NOMO-1 (cell line): ENCODE data around the gene CRYBA2.

Experiments used
- DNase-seq, 2 experiments: peaks; one replicate each; lab custom pipeline; 2025; ENCODE audit not compliant: unreplicated experiment in 2 of 2; lab: John Stamatoyannopoulos, UW

The CRYBA2 gene

GRCh38 chr2:219024059-219024458 lies 30.8 kb upstream of the CRYBA2 start:
- DNase-seq: no peak

- no peak for DNase-seq
Observed at GRCh38 chr2:219023045-219023605, 29.9 kb upstream of the CRYBA2 start.

GRCh38 chr2:219022616-219023015 lies 29.4 kb upstream of the CRYBA2 start:
- DNase-seq: no peak

GRCh38 chr2:219022041-219022440 lies 28.8 kb upstream of the CRYBA2 start:
- DNase-seq: no peak

GRCh38 chr2:219021591-219021990 lies 28.4 kb upstream of the CRYBA2 start:
- no peak for DNase-seq

- DNase-seq: no peak
Observed at GRCh38 chr2:219020604-219021365, 27.6 kb upstream of the CRYBA2 start.

GRCh38 chr2:219019436-219019835 lies 26.2 kb upstream of the CRYBA2 start:
- DNase-seq: no peak

- DNase-seq: no peak
Observed at GRCh38 chr2:219018726-219019125, 25.5 kb upstream of the CRYBA2 start.

- DNase-seq: no peak
Observed at GRCh38 chr2:219018286-219018685, 25.1 kb upstream of the CRYBA2 start.

GRCh38 chr2:219017201-219017931 lies 24.1 kb upstream of the CRYBA2 start:
- DNase-seq: no peak

- no peak for DNase-seq
Observed at GRCh38 chr2:219016721-219017120, 23.5 kb upstream of the CRYBA2 start.

- DNase-seq: no peak
Observed at GRCh38 chr2:219010873-219011272, 17.7 kb upstream of the CRYBA2 start.

GRCh38 chr2:219010162-219010756 lies 17.0 kb upstream of the CRYBA2 start:
- DNase-seq: no peak

- DNase-seq: no peak
Observed at GRCh38 chr2:219009294-219009693, 16.1 kb upstream of the CRYBA2 start.

GRCh38 chr2:219003979-219004378 lies 10.8 kb upstream of the CRYBA2 start:
- no peak for DNase-seq

- DNase-seq: no peak
Observed at GRCh38 chr2:219003267-219003634, 10.0 kb upstream of the CRYBA2 start.

GRCh38 chr2:219002395-219003266 lies 9.4 kb upstream of the CRYBA2 start:
- DNase-seq: peak in 1 of 2 experiments; percentile 27

GRCh38 chr2:219001577-219002394 lies 8.6 kb upstream of the CRYBA2 start:
- DNase-seq: no peak

- DNase-seq: no peak
Observed at GRCh38 chr2:219001100-219001576, 7.9 kb upstream of the CRYBA2 start.

GRCh38 chr2:219000569-219000960 lies 7.3 kb upstream of the CRYBA2 start:
- DNase-seq: no peak
